ENCODE data around the gene TADA2A.
A peak's percentile ranks its signal among the peaks of the same experiment; 100 is the strongest.

TADA2A gene

GRCh38 chr17:37406635-37407461 lies at the start of gene TADA2A, which contains the start of gene ACACA (continued):
- TF ChIP-seq ZNF404 (tag by site-specific recombination; IDR thresholded peaks at IDR 0.05) (no peak), ZNF174 (tag by site-specific recombination; IDR thresholded peaks at IDR 0.05) (no peak), GLI4 (tag by site-specific recombination; IDR thresholded peaks at IDR 0.05) (no peak), ZNF280C (tag by site-specific recombination; IDR thresholded peaks at IDR 0.05) (no peak), RBAK (tag by site-specific recombination; IDR thresholded peaks at IDR 0.05) (no peak), ZNF341 (tag by site-specific recombination; IDR thresholded peaks at IDR 0.05; ENCODE audit: low read depth) (no peak), ZNF677 (tag by site-specific recombination; IDR thresholded peaks at IDR 0.05) (no peak), KLF1 (tag by site-specific recombination; IDR thresholded peaks at IDR 0.05) (peak; percentile 76), GLIS2 (tag by site-specific recombination; IDR thresholded peaks at IDR 0.05) (peak; percentile 24), ZNF580 (tag by site-specific recombination; IDR thresholded peaks at IDR 0.05) (no peak; the same call in 1 of the 2 replicates), ZBTB7A (tag by site-specific recombination; IDR thresholded peaks at IDR 0.05; ENCODE audit: low read depth) (0 out of 2 replicates have a peak, but pooled peaks have one; percentile 2), ZNF19 (tag by site-specific recombination; IDR thresholded peaks at IDR 0.05; ENCODE audit: low read depth) (no peak), ZNF837 (tag by site-specific recombination; IDR thresholded peaks at IDR 0.05) (no peak), ZNF140 (tag by site-specific recombination; IDR thresholded peaks at IDR 0.05) (no peak), INSM2 (tag by site-specific recombination; IDR thresholded peaks at IDR 0.05) (no peak), ZBTB26 (tag by site-specific recombination; optimal IDR thresholded peaks at IDR 0.05) (peak; percentile 90), ZNF138 (tag by site-specific recombination; IDR thresholded peaks at IDR 0.05; ENCODE audit: borderline replicate concordance) (no peak), ZNF639 (tag by site-specific recombination; IDR thresholded peaks at IDR 0.05) (no peak), SCRT2 (tag by site-specific recombination; IDR thresholded peaks at IDR 0.05) (no peak), OVOL3 (tag by site-specific recombination; IDR thresholded peaks at IDR 0.05) (no peak), ZNF274 (IDR thresholded peaks at IDR 0.05; ENCODE audit: low read length) (no peak), ZNF274 (tag by site-specific recombination; IDR thresholded peaks at IDR 0.05; ENCODE audit: borderline replicate concordance) (no peak), WT1 (tag by site-specific recombination; IDR thresholded peaks at IDR 0.05) (no peak; the same call in 1 of the 2 replicates), ZNF426 (tag by site-specific recombination; IDR thresholded peaks at IDR 0.05) (no peak), ZBTB6 (tag by site-specific recombination; IDR thresholded peaks at IDR 0.05) (peak; percentile 39; the same call in 1 of the 2 replicates), ZNF16 (tag by site-specific recombination; IDR thresholded peaks at IDR 0.05; ENCODE audit: low read depth) (no peak), ZBTB44 (tag by site-specific recombination; IDR thresholded peaks at IDR 0.05) (no peak), ZNF112 (tag by site-specific recombination; IDR thresholded peaks at IDR 0.05) (no peak), KLF7 (tag by site-specific recombination; IDR thresholded peaks at IDR 0.05; ENCODE audit: borderline replicate concordance) (peak; percentile 13; the same call in 1 of the 2 replicates), KLF10 (tag by site-specific recombination; IDR thresholded peaks at IDR 0.05) (peak; percentile 68; the same call in 1 of the 2 replicates)

Measured in HEK293 (cell line).